Hematopoietic multipotent progenitor cell treated with erythropoietin and hydrocortisone succinate and interleukin-3 and kit ligand, for 8 days (in vitro differentiated cells): ENCODE data around the gene RALGPS1.
A peak's percentile ranks its signal among the peaks of the same experiment; 100 is the strongest.

ENCODE experiments used
- DNase-seq: peaks from one replicate; pipeline ENCODE4 v3.0.0-alpha.2; 2015

Gene RALGPS1

GRCh38 chr9:127197186-127197860 lies 282.7 kb downstream of the RALGPS1 start:
- DNase-seq: no peak

GRCh38 chr9:127197861-127198430 lies 283.4 kb downstream of the RALGPS1 start:
- no peak for DNase-seq

GRCh38 chr9:127198587-127198986 lies 284.0 kb downstream of the RALGPS1 start:
- DNase-seq: no peak

GRCh38 chr9:127199001-127199791 lies 284.6 kb downstream of the RALGPS1 start:
- peak; percentile 65 for DNase-seq

GRCh38 chr9:127200106-127200862 lies 285.7 kb downstream of the RALGPS1 start:
- no peak for DNase-seq

GRCh38 chr9:127201071-127201541 lies 286.5 kb downstream of the RALGPS1 start:
- DNase-seq: no peak

DNA sequence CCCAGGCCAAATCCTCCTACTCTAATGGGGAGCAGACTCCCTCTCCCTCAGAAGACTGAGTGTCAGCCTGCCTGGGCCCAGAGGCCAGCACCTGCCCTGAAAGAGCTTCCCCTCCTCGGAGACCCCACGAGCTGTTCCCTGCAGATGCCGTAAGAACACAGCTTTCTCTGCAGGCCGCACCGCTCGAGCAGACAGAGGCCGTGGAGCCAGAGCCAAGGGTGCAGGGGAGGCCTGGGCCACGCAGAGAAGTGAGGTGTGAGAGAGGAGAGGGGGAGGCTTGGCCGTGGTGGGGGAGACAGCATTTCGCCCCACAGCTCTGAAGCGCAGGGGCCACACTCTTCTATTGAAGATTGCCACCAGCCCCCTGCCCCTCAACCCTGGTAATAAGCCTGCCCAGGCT lies 287.1 kb downstream of the RALGPS1 start:
- no peak for DNase-seq

- no peak for DNase-seq
These were observed 288.0 kb downstream of the RALGPS1 start for GRCh38 chr9:127202461-127203169.

- no peak for DNase-seq
These were observed 289.2 kb downstream of the RALGPS1 start for GRCh38 chr9:127203681-127204327.

GRCh38 chr9:127204771-127205470 lies 290.3 kb downstream of the RALGPS1 start:
- DNase-seq: no peak

DNA sequence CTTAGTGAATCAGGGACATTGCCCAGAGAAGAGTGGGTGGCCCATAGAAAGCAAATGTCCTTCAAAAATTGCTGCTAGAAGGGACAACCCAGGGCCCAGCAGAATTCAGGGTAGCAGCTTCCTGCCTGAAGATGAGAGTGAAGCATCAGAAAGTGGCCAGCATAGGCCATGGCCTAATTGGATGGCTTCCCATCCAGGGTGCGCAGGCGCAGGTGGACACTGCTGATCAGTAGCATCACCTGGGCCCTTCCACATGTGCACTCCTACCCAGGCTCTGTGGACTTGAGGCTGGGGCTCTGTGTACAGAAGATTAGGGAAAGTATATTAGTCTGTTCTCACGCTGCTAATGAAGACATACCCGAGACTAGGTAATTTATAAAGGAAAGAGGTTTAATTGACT lies 291.4 kb downstream of the RALGPS1 start:
- no peak for DNase-seq

DNA sequence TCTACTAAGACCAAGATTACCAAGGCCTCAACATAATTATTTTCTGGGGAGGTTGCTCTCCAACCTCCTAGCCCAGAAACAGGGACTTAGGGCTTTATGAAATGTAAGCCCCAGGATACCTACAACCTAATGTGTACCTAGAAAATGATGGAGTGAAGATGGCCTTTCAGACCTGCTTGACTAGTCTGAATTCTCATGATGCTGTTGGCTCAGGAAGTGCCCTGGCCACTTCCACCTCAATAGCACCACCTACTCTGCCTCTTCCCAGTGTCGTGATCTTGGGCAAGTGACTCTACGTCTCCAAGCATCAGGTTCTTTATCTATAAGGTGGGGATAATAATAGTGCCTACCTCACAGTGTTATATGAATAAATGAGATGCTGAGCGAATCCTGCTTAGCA lies 292.1 kb downstream of the RALGPS1 start:
- DNase-seq: no peak

DNA sequence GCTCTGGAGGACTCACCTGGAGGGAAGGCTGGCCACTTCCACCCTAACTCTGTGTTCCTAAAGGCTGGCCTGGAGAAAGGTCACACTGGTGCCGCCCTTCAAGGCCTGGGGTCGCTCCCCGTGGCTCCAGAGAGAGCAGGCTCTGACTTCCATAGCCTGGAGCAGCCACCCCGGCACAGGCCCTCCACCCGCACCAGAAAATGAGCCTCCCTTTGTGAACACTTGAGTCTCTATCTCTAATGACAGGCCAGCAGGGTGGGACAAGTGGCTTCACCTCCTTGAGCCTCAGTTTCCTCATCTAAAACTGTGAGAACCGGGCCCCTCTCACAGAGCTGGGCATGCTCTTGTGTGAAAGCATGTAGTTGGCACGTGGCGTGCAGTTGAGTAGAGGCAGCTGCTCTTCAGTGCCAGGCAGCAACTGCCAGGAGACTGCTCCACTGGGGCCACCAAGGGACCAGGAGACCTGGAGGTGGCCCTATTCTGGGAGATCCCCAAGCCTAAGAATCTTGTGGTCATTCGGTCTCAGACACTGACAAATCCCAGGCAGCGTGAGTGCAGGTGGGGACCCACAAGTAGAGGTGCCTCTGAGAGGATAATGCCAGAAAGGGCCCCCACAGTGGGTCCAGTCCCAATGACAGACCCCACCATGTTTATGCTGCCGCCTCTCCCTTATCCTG lies 293.3 kb downstream of the RALGPS1 start:
- DNase-seq: no peak

DNA sequence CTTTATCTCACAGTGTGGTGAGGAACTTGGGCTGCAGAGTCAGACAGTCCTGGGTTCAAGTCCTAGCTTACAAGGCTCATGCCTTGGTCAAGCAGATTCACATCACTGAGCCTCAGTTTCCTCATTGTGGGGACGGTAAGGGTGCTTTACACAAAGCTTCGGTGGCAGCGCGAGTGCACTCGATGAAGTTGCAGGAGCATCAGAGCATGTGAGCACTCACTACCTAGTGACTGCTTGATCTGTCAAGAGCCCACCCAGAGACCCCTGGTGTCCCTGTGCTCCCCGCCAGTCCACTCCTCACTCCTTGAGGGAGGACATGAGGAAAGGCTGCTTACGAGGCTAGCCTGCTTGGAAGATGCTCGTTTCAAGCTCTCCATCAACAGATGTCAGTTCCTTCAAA lies 293.8 kb downstream of the RALGPS1 start:
- no peak for DNase-seq

GRCh38 chr9:127209220-127209619 lies 294.6 kb downstream of the RALGPS1 start:
- no peak for DNase-seq

- DNase-seq: no peak
These were observed 295.5 kb downstream of the RALGPS1 start for GRCh38 chr9:127209948-127210640.

GRCh38 chr9:127210851-127211730 lies 296.5 kb downstream of the RALGPS1 start:
- no peak for DNase-seq

DNA sequence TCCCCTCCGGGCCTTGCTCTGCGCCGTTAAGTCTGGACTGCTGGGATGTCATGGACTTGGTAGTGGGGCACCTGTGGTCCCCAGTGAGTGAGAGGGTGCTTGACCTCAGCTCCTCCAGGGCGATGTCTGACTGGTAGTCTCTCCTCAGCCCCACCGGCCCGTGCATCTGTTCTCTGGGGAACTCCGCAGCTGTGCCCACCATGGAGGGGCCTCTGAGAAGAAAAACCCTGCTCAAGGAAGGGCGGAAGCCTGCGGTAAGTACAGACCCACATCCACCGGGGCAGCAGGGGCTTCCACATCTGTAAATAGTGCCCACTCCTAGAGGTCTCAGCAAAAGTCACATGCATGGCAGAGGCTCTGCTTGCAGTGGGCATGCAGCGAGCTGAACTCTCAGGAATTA lies 297.4 kb downstream of the RALGPS1 start:
- no peak for DNase-seq

DNA sequence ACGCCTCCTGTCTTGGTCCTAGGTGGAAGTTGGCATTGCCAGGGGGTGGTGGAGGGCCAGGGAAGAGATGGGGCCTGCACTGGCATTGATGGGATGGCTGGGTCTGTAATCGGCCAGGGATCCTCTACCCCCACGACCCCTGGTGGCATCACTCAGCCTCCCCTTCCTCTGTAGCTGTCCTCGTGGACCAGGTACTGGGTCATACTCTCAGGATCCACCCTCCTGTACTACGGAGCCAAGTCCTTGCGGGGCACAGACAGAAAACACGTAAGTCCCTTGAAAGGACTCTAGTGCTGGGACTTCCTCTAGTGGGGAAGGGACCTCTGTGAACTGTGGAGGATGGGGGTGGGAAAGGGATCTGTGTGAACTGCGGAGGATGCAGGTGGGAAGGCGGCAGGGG lies 297.9 kb downstream of the RALGPS1 start:
- no peak for DNase-seq
